Measurements from ENCODE around the gene CLIP4. TPM values are rescaled to one million over a fixed set of nuclear protein-coding genes. Genes with fewer than 3 reads are reported as not detected.

The CLIP4 gene
- total RNA-seq, 1 experiment from 2014 or later: 18.2 TPM

DNA sequence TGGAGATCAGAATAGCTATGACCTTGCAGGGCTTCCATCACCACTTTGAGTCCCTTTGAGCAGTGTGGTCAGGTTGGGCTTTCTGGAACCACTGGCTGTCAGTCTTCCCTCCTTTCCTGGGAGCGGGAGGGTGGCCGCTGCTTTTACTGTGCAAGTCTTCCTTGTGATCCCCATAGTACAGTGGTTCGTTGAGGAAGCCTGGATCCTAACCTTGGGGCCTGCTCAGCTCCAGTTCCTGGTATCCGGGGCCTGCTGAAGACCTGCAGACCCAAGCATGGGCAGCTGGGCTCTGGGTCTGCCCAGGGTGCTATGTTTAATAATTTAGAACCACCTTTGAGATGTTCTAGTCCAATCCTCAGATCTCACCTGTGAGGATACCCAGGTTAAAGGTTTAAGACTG, 104.2 kb downstream of the CLIP4 start:
- TF ChIP-seq EZH2 (IDR thresholded peaks at IDR 0.05; ENCODE audit: borderline replicate concordance, low read depth, low read length, poor library complexity, severe bottlenecking): no peak
- TF ChIP-seq, protein P1, sequence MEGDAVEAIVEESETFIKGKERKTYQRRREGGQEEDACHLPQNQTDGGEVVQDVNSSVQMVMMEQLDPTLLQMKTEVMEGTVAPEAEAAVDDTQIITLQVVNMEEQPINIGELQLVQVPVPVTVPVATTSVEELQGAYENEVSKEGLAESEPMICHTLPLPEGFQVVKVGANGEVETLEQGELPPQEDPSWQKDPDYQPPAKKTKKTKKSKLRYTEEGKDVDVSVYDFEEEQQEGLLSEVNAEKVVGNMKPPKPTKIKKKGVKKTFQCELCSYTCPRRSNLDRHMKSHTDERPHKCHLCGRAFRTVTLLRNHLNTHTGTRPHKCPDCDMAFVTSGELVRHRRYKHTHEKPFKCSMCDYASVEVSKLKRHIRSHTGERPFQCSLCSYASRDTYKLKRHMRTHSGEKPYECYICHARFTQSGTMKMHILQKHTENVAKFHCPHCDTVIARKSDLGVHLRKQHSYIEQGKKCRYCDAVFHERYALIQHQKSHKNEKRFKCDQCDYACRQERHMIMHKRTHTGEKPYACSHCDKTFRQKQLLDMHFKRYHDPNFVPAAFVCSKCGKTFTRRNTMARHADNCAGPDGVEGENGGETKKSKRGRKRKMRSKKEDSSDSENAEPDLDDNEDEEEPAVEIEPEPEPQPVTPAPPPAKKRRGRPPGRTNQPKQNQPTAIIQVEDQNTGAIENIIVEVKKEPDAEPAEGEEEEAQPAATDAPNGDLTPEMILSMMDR (conservative IDR thresholded peaks at IDR 0.05; ENCODE audit: low read depth, low read length): no peak
- Histone ChIP-seq H3K9me3 (ENCODE audit: low read depth, low read length, poor library complexity, severe bottlenecking) (no peaks in the 10 kb centered on the region), H3K27me3 (replicated peaks; ENCODE audit: insufficient read depth, low read depth, low read length, poor library complexity) (no peaks in the 10 kb centered on the region), H3K27ac (ENCODE audit: low read depth, low read length, poor library complexity, severe bottlenecking) (no peak overlapping the region), H3K4me3 (ENCODE audit: low read depth, low read length, poor library complexity, severe bottlenecking) (no peak overlapping the region), H3K36me3 (ENCODE audit: insufficient read depth, low read length, poor library complexity, severe bottlenecking) (no peaks in the 10 kb centered on the region), H3K4me1 (ENCODE audit: insufficient read depth, low read length, poor library complexity, severe bottlenecking) (peaks cover 9% of the 10 kb centered on the region)
- BruUV-seq (replicated peaks): no TSS peak
- POLR2A ChIA-PET (ENCODE audit: low non-redundant PET): no interaction called here
- DNase-seq (ENCODE audit: low spot score): no peak
- CTCF ChIA-PET: no interaction called here
- intact Hi-C loops (cut with micrococcal nuclease; ENCODE audit: unreplicated experiment): no loop called here

DNA sequence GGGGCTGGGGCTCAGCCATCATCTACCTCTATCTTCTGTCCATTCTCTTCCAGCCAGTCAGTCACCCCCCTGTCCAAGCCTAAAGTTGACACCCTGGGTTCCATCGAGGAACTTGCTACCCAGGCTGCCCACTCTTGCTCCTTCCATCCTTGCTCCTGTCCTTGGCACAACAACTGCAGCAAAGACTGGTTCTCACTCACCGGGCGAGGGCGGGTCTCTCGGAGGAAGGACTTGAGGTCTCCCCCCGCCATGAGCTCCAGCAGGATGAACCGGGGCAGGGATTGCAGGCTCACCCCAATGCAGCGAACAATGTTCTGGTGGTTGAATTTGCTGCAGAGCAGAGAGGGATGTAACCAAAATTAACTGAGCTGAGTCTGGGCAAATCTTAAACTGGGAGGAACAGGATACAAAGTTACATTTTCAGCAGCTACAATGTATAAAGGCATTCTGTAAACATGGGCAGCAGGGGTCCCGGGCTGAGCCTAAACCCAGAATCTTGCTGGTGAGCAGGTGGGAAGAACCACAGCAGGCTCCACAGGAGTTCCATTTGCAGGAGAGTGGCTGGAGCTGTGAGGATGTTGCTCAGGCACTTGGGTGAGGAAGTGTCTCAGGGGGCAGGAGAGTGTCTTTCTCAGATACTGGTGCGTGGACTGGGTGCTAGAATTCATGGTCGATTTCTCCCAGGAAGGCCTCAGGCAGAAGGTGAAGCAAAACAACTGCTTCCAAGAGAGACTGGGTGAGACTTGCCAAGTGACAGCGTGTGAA, 105.5 kb downstream of the CLIP4 start:
- H3K36me3 ChIP-seq (ENCODE audit: insufficient read depth, low read length, poor library complexity, severe bottlenecking): no peaks in the 10 kb centered on the region
- TF ChIP-seq EZH2 (IDR thresholded peaks at IDR 0.05; ENCODE audit: borderline replicate concordance, low read depth, low read length, poor library complexity, severe bottlenecking): no peak
- TF ChIP-seq, protein P1 (conservative IDR thresholded peaks at IDR 0.05; ENCODE audit: low read depth, low read length): no peak
- no peak overlapping the region for H3K4me3 ChIP-seq (ENCODE audit: low read depth, low read length, poor library complexity, severe bottlenecking)
- H3K27ac ChIP-seq (ENCODE audit: low read depth, low read length, poor library complexity, severe bottlenecking): no peak overlapping the region
- no peaks in the 10 kb centered on the region for H3K9me3 ChIP-seq (ENCODE audit: low read depth, low read length, poor library complexity, severe bottlenecking)
- H3K4me1 ChIP-seq (ENCODE audit: insufficient read depth, low read length, poor library complexity, severe bottlenecking): peaks cover 9% of the 10 kb centered on the region
- CTCF ChIA-PET: no interaction called here
- intact Hi-C loops (cut with micrococcal nuclease; ENCODE audit: unreplicated experiment): no loop called here
- DNase-seq (ENCODE audit: low spot score): no peak
- POLR2A ChIA-PET (ENCODE audit: low non-redundant PET): no interaction called here
- H3K27me3 ChIP-seq (replicated peaks; ENCODE audit: insufficient read depth, low read depth, low read length, poor library complexity): no peaks in the 10 kb centered on the region
- BruUV-seq (replicated peaks): no TSS peak

DNA sequence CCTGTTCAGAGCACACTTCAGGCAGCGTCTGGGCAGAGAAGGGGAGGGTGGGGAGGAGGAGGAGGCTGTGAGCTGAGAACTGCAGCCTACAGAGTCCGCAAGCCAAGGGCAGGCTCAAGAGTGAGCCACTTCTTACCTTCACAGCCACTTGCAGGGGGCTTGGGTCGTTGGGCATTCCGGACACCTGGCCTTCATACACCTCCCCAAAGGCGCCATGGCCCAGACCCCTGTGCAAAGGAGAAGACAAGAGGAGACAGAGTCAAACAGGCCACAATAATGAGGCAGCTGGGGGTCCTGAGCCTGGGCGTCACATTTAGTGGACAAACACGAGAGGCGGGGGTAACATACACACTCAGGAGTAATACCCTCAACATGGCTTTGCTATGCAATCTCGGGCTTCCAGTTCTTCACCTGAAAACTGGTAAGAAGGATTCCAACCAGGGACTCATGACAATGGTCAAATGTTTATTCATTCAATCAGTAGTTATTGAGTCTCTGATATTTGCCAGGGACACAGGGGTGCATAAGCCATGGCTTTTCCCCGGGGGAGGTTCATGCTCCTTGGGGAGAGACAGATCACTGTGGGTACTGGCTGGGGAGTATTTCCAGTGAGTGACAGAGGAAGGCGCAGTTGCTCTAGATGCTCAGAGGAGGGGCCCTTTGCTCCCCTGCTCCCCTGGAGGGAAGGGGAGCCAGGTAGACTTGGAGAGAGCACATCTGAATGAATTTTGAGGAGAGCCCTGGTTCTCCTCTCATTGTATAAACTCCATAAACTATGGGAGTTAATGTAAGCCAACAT, 107.4 kb downstream of the CLIP4 start:
- POLR2A ChIA-PET (ENCODE audit: low non-redundant PET): no interaction called here
- TF ChIP-seq EZH2 (IDR thresholded peaks at IDR 0.05; ENCODE audit: borderline replicate concordance, low read depth, low read length, poor library complexity, severe bottlenecking): no peak
- TF ChIP-seq, protein P1 (conservative IDR thresholded peaks at IDR 0.05; ENCODE audit: low read depth, low read length): no peak
- no TSS peak for BruUV-seq (replicated peaks)
- intact Hi-C loops (cut with micrococcal nuclease; ENCODE audit: unreplicated experiment): no loop called here
- Histone ChIP-seq H3K4me1 (ENCODE audit: insufficient read depth, low read length, poor library complexity, severe bottlenecking) (peaks cover 9% of the 10 kb centered on the region), H3K27ac (ENCODE audit: low read depth, low read length, poor library complexity, severe bottlenecking) (no peak overlapping the region), H3K27me3 (replicated peaks; ENCODE audit: insufficient read depth, low read depth, low read length, poor library complexity) (no peaks in the 10 kb centered on the region), H3K4me3 (ENCODE audit: low read depth, low read length, poor library complexity, severe bottlenecking) (no peak overlapping the region), H3K9me3 (ENCODE audit: low read depth, low read length, poor library complexity, severe bottlenecking) (no peaks in the 10 kb centered on the region), H3K36me3 (ENCODE audit: insufficient read depth, low read length, poor library complexity, severe bottlenecking) (no peaks in the 10 kb centered on the region)
- CTCF ChIA-PET: no interaction called here
- no peak for DNase-seq (ENCODE audit: low spot score)
